WTC11 (cell line): ENCODE data around the gene NPEPL1. TPM values are rescaled to one million over a fixed set of nuclear protein-coding genes. Genes with fewer than 3 reads are reported as not detected.
"Not testable (repeated sequence)": the region's sequence is repeated elsewhere in the genome, so short reads cannot be mapped to it uniquely, and the experiment has no call there.

Experiments
- ATAC-seq: fragments of 200-7000 bp; cut with Tn5 transposase; 2 replicates; pipeline ENCODE4 v1.10.0; 2021; ENCODE audit warnings: mild to moderate bottlenecking, moderate library complexity
- CTCF ChIA-PET: fragments of 300-600 bp; sonication (Branson Sonifier 250); formaldehyde crosslinking; loops from one replicate; lab custom pipeline; 2021; ENCODE audit warnings: antibody characterized with exemption; lab: Charles Lee
- POLR2A ChIA-PET: fragments of 350-600 bp; sonication (Branson Sonifier 250); formaldehyde crosslinking; loops from one replicate; lab custom pipeline; 2021; ENCODE audit warnings: antibody characterized with exemption; lab: Charles Lee
- DNase-seq: peaks from one replicate; pipeline ENCODE4 v3.0.0; 2021; ENCODE audit warnings: low spot score
- H3K27ac Mint-ChIP-seq: 2 replicates; pipeline ENCODE4 v1.8.0; 2021; ENCODE audit warnings: mixed read lengths
- H3K27me3 Mint-ChIP-seq: 2 replicates; pipeline ENCODE4 v1.8.0; 2021; ENCODE audit warnings: low read depth, mild to moderate bottlenecking, moderate library complexity, mixed read lengths
- H3K36me3 Mint-ChIP-seq: 2 replicates; pipeline ENCODE4 v1.8.0; 2021; ENCODE audit warnings: mixed read lengths
- H3K4me1 Mint-ChIP-seq: 2 replicates; pipeline ENCODE4 v1.8.0; 2022; ENCODE audit warnings: mixed read lengths
- H3K4me3 Mint-ChIP-seq: 2 replicates; pipeline ENCODE4 v1.8.0; 2021; ENCODE audit warnings: mild to moderate bottlenecking, moderate library complexity, mixed read lengths
- H3K9me3 Mint-ChIP-seq: 2 replicates; pipeline ENCODE4 v1.8.0; 2021; ENCODE audit warnings: mixed read lengths
- AFF4 ChIP-seq: sonication (generic); formaldehyde crosslinking; IDR thresholded peaks from 2 replicates; pipeline ENCODE4 v1.8.1; 2023; ENCODE audit warnings: mild to moderate bottlenecking, missing genetic modification reagents, borderline replicate concordance
- AR ChIP-seq: fragments of 250-450 bp; sonication (Bioruptor Pico); IDR thresholded peaks from 2 replicates; pipeline ENCODE4 v1.9.0; 2021; ENCODE audit warnings: mild to moderate bottlenecking
- ATF1 ChIP-seq: sonication (generic); formaldehyde crosslinking; IDR thresholded peaks from 2 replicates; pipeline ENCODE4 v1.8.1; 2023; ENCODE audit warnings: mild to moderate bottlenecking, moderate library complexity, missing genetic modification reagents
- EMX1 ChIP-seq: fragments of 250-450 bp; sonication (Bioruptor Pico); IDR thresholded peaks from 2 replicates; pipeline ENCODE4 v1.8.0; 2021; ENCODE audit warnings: mild to moderate bottlenecking
- HMGA2 ChIP-seq: fragments of 250-450 bp; sonication (Bioruptor Pico); IDR thresholded peaks from 2 replicates; pipeline ENCODE4 v1.4.0; 2021; ENCODE audit warnings: mild to moderate bottlenecking, moderate library complexity
- JUN ChIP-seq: sonication (generic); formaldehyde crosslinking; IDR thresholded peaks from 2 replicates; pipeline ENCODE4 v1.8.0; 2023; ENCODE audit warnings: mild to moderate bottlenecking, missing genetic modification reagents
- KAT7 ChIP-seq: sonication (generic); formaldehyde crosslinking; IDR thresholded peaks from 2 replicates; pipeline ENCODE4 v1.8.1; 2023; ENCODE audit warnings: missing genetic modification reagents, mild to moderate bottlenecking, borderline replicate concordance
- NR3C1 ChIP-seq: sonication (generic); formaldehyde crosslinking; conservative IDR thresholded peaks from 2 replicates; pipeline ENCODE4 v1.8.1; 2023; ENCODE audit warnings: low read depth, mild to moderate bottlenecking, missing genetic modification reagents
- PRRX2 ChIP-seq: fragments of 250-450 bp; sonication (Bioruptor Pico); IDR thresholded peaks from 2 replicates; pipeline ENCODE4 v1.8.0; 2021; ENCODE audit warnings: mild to moderate bottlenecking
- SP1 ChIP-seq: sonication (generic); formaldehyde crosslinking; conservative IDR thresholded peaks from 2 replicates; pipeline ENCODE4 v1.8.1; 2022; ENCODE audit warnings: missing genetic modification reagents
- ZBTB43 ChIP-seq: sonication (generic); formaldehyde crosslinking; IDR thresholded peaks from 2 replicates; pipeline ENCODE4 v1.8.1; 2023; ENCODE audit warnings: mild to moderate bottlenecking, missing genetic modification reagents
- ZNF219 ChIP-seq: sonication (generic); formaldehyde crosslinking; IDR thresholded peaks from 2 replicates; pipeline ENCODE4 v1.8.0; 2023; ENCODE audit warnings: missing genetic modification reagents, mild to moderate bottlenecking, borderline replicate concordance
- ZNF232 ChIP-seq: sonication (generic); formaldehyde crosslinking; IDR thresholded peaks from 2 replicates; pipeline ENCODE4 v1.8.0; 2022; ENCODE audit warnings: mild to moderate bottlenecking, missing genetic modification reagents
- ZNF263 ChIP-seq: sonication (generic); formaldehyde crosslinking; IDR thresholded peaks from 2 replicates; pipeline ENCODE4 v1.8.1; 2022; ENCODE audit warnings: low read depth, mild to moderate bottlenecking, moderate library complexity, missing genetic modification reagents
- ZNF416 ChIP-seq: fragments of 250-450 bp; sonication (Bioruptor Pico); IDR thresholded peaks from 2 replicates; pipeline ENCODE4 v1.9.0; 2021; ENCODE audit warnings: mild to moderate bottlenecking, inconsistent platforms
- ZNF512 ChIP-seq: sonication (generic); formaldehyde crosslinking; IDR thresholded peaks from 2 replicates; pipeline ENCODE4 v1.8.1; 2022; ENCODE audit warnings: missing genetic modification reagents, borderline replicate concordance
- total RNA-seq: library from RNA; stranded (reverse); gene quantifications from 3 replicates; pipeline ENCODE4 v1.2.3, GENCODE V29; 2021

The NPEPL1 gene
- total RNA-seq, 1 experiment from 2014 or later = 39.9 TPM

- Mint-ChIP-seq H3K36me3 (no peaks in the 10 kb centered on the region), H3K4me1 (peaks cover 34% of the 10 kb centered on the region), H3K27ac (no peak overlapping the region), H3K27me3 (peaks cover 67% of the 10 kb centered on the region), H3K9me3 (peaks cover 12% of the 10 kb centered on the region)
- CTCF ChIA-PET = no interaction called here
- ATAC-seq = no peak
- TF ChIP-seq ZNF416 (no peak), ZNF263 (CRISPR knock-in tag) (no peak), HMGA2 (CRISPR knock-in tag) (no peak), ZNF219 (CRISPR knock-in tag) (no peak), AR (no peak), NR3C1 (CRISPR knock-in tag) (no peak)
- TF ChIP-seq, all 79 proteins: peak for 0
- no peak overlapping the region for H3K4me3 Mint-ChIP-seq
- no peak for DNase-seq
- POLR2A ChIA-PET = interaction anchor here (0.6 kb wide), 1 partner anchor 66 kb away, joined by 4 read pairs; no protein-coding TSS in a partner anchor
These were observed 56.6 kb downstream of the NPEPL1 start for GRCh38 chr20:58749098-58749769.

- Mint-ChIP-seq H3K9me3 (peaks cover 12% of the 10 kb centered on the region), H3K27me3 (peaks cover 72% of the 10 kb centered on the region), H3K36me3 (no peaks in the 10 kb centered on the region)
- TF ChIP-seq JUN (CRISPR knock-in tag) (no peak), ZBTB43 (CRISPR knock-in tag) (no peak)
- TF ChIP-seq, all 79 proteins: peak for 0
- Mint-ChIP-seq H3K27ac (no peak overlapping the region), H3K4me3 (no peak overlapping the region), H3K4me1 (peaks cover 40% of the 10 kb centered on the region)
- ATAC-seq = no peak
- CTCF ChIA-PET = no interaction called here
- DNase-seq = no peak
- POLR2A ChIA-PET = no interaction called here
These were observed 57.4 kb downstream of the NPEPL1 start for GRCh38 chr20:58749979-58750378.

GRCh38 chr20:58750706-58751105 lies 58.1 kb downstream of the NPEPL1 start:
- H3K4me3 Mint-ChIP-seq, DNase-seq, CTCF ChIA-PET, H3K36me3 Mint-ChIP-seq, POLR2A ChIA-PET, ATAC-seq, H3K27ac Mint-ChIP-seq: not testable (repeated sequence)
- Mint-ChIP-seq H3K4me1 (peaks cover 44% of the 10 kb centered on the region), H3K9me3 (peaks cover 12% of the 10 kb centered on the region), H3K27me3 (peaks cover 79% of the 10 kb centered on the region)

- peaks cover 73% of the 10 kb centered on the region for H3K27me3 Mint-ChIP-seq
- H3K27ac Mint-ChIP-seq = no peak overlapping the region
- H3K4me1 Mint-ChIP-seq = peaks cover 47% of the 10 kb centered on the region
- ATAC-seq (no peak), DNase-seq (no peak)
- CTCF ChIA-PET = no interaction called here
- no peak overlapping the region for H3K4me3 Mint-ChIP-seq
- no peaks in the 10 kb centered on the region for H3K36me3 Mint-ChIP-seq
- POLR2A ChIA-PET = interaction anchor here (0.6 kb wide), 1 partner anchor 100 kb away, joined by 3 read pairs; no protein-coding TSS in a partner anchor
- H3K9me3 Mint-ChIP-seq = peaks cover 12% of the 10 kb centered on the region
- TF ChIP-seq AFF4 = no peak
- no peak for TF ChIP-seq AR
- no peak for TF ChIP-seq SP1 (CRISPR knock-in tag)
- no peak for TF ChIP-seq ZNF232 (CRISPR knock-in tag)
- TF ChIP-seq EMX1 (CRISPR knock-in tag) = no peak
- TF ChIP-seq KAT7 (CRISPR knock-in tag) = no peak
- no peak for TF ChIP-seq PRRX2
- no peak for TF ChIP-seq ZNF512 (CRISPR knock-in tag)
- TF ChIP-seq ATF1 (CRISPR knock-in tag) = no peak
These were observed 59.4 kb downstream of the NPEPL1 start for GRCh38 chr20:58751979-58752378.
